Progenitor cell of endocrine pancreas (in vitro differentiated cells): ENCODE results near the gene HAGHL. TPM values are rescaled to one million over a fixed set of nuclear protein-coding genes. Genes with fewer than 3 reads are reported as not detected.
"Not testable (repeated sequence)": the region's sequence is repeated elsewhere in the genome, so short reads cannot be mapped to it uniquely, and the experiment has no call there.

ENCODE experiments used
- DNase-seq: peaks from one replicate; pipeline ENCODE4 v3.0.0; 2021; ENCODE audit warnings: low spot score; ENCODE audit not compliant: unreplicated experiment
- H3K27ac Mint-ChIP-seq: 2 replicates; pipeline ENCODE4 v1.8.0; 2021; ENCODE audit warnings: mild to moderate bottlenecking, moderate library complexity, mixed read lengths
- H3K27me3 Mint-ChIP-seq: 2 replicates; pipeline ENCODE4 v1.8.0; 2021; ENCODE audit warnings: mixed read lengths
- H3K36me3 Mint-ChIP-seq: 2 replicates; pipeline ENCODE4 v1.8.0; 2022; ENCODE audit warnings: mixed read lengths; ENCODE audit not compliant: insufficient read depth
- H3K4me1 Mint-ChIP-seq: 2 replicates; pipeline ENCODE4 v1.8.0; 2021; ENCODE audit warnings: low read depth, mixed read lengths
- H3K4me3 Mint-ChIP-seq: 2 replicates; pipeline ENCODE4 v1.8.0; 2021; ENCODE audit warnings: low read depth, mild to moderate bottlenecking, moderate library complexity, mixed read lengths
- H3K9me3 Mint-ChIP-seq: 2 replicates; pipeline ENCODE4 v1.8.0; 2021; ENCODE audit warnings: low read depth, mixed read lengths
- total RNA-seq: library from RNA; stranded (reverse); gene quantifications from 2 replicates; pipeline ENCODE4 v1.2.1, GENCODE V29; 2021
- TF ChIP-seq, protein P1 (sequence below): fragments of 200-600 bp; sonication (generic); IDR thresholded peaks from one replicate; pipeline ENCODE4 v1.5.0; 2021; ENCODE audit warnings: antibody characterized with exemption, mild to moderate bottlenecking; ENCODE audit not compliant: unreplicated experiment

HAGHL gene
- total RNA-seq, 1 donor from 2014 or later = 8.1 TPM

DNA sequence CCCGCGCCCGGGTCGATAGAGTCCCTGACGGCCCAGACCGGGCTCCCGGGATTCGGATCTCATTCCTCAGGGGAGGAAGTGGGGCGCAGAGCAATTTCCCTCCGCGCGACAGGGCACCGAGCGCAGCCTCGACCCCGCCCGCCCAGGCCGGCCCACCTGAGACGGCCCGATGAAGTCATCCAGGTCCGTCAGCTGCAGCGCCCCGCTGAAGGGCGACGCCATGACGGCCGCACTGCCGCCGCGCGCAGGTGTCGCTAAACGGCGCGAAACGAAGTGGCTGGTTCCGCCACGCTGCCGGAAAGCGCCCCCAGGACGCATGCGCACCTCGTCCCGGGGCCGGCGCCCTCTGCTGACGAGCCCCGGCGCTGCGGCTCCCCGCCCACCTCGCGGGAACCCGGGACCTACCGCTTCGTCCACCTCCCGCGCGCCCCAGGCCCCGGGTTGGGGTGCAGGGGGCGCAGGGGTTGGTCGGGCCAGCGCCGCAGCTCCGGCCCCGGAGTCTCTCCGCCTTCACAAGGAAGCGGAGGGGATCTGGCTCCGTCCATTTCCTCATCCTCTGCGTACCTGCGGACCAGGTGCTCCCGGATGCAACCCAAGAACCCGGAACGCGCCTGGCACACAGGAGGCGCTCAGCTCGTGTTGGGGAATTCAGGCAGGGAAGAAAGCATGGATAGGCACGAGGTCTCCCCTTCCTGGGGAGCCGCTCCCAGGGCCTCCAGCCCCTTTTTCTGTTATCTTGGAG lies 14.0 kb downstream of the HAGHL start, which contains the start of gene CIAO3:
CIAO3 (minus strand) TSS at position 234 of the 742 bp plus-strand sequence; CDS start at position 222, 12 bp downstream.
- no peaks in the 10 kb centered on the region for H3K9me3 Mint-ChIP-seq
- H3K4me1 Mint-ChIP-seq = peaks cover 3% of the 10 kb centered on the region
- DNase-seq = peak; percentile 93
- peak within 1 kb of the TSS; percentile 93 for H3K27ac Mint-ChIP-seq
- TF ChIP-seq, protein P1, sequence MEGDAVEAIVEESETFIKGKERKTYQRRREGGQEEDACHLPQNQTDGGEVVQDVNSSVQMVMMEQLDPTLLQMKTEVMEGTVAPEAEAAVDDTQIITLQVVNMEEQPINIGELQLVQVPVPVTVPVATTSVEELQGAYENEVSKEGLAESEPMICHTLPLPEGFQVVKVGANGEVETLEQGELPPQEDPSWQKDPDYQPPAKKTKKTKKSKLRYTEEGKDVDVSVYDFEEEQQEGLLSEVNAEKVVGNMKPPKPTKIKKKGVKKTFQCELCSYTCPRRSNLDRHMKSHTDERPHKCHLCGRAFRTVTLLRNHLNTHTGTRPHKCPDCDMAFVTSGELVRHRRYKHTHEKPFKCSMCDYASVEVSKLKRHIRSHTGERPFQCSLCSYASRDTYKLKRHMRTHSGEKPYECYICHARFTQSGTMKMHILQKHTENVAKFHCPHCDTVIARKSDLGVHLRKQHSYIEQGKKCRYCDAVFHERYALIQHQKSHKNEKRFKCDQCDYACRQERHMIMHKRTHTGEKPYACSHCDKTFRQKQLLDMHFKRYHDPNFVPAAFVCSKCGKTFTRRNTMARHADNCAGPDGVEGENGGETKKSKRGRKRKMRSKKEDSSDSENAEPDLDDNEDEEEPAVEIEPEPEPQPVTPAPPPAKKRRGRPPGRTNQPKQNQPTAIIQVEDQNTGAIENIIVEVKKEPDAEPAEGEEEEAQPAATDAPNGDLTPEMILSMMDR = peak; percentile 90
- H3K27me3 Mint-ChIP-seq = no peaks in the 10 kb centered on the region
- peak within 1 kb of the TSS; percentile 80 for H3K4me3 Mint-ChIP-seq
- peaks cover 4% of the 10 kb centered on the region for H3K36me3 Mint-ChIP-seq

- no peaks in the 10 kb centered on the region for H3K9me3 Mint-ChIP-seq
- peaks cover 2% of the 10 kb centered on the region for H3K36me3 Mint-ChIP-seq
- DNase-seq = no peak
- peak overlapping the region; percentile 80 for H3K4me3 Mint-ChIP-seq
- H3K27ac Mint-ChIP-seq = no peak overlapping the region
- no peaks in the 10 kb centered on the region for H3K27me3 Mint-ChIP-seq
- peaks cover 3% of the 10 kb centered on the region for H3K4me1 Mint-ChIP-seq
- TF ChIP-seq, protein P1 = no peak
These were observed 15.2 kb downstream of the HAGHL start for GRCh38 chr16:741986-742629.

- peak overlapping the region; percentile 33 for H3K27ac Mint-ChIP-seq
- not testable (repeated sequence) for H3K4me1 Mint-ChIP-seq, H3K27me3 Mint-ChIP-seq, H3K36me3 Mint-ChIP-seq, H3K9me3 Mint-ChIP-seq, DNase-seq, H3K4me3 Mint-ChIP-seq
These were observed 16.0 kb downstream of the HAGHL start for GRCh38 chr16:742894-743293.

GRCh38 chr16:743794-744500 lies 17.0 kb downstream of the HAGHL start:
- no peaks in the 10 kb centered on the region for H3K27me3 Mint-ChIP-seq
- no peak overlapping the region for H3K4me3 Mint-ChIP-seq
- TF ChIP-seq, protein P1 = peak; percentile 33
- H3K27ac Mint-ChIP-seq = no peak overlapping the region
- no peaks in the 10 kb centered on the region for H3K9me3 Mint-ChIP-seq
- DNase-seq = no peak
- H3K4me1 Mint-ChIP-seq = peaks cover 3% of the 10 kb centered on the region
- no peaks in the 10 kb centered on the region for H3K36me3 Mint-ChIP-seq

GRCh38 chr16:745739-746138 lies 18.8 kb downstream of the HAGHL start:
- H3K4me3 Mint-ChIP-seq = no peak overlapping the region
- peaks cover 5% of the 10 kb centered on the region for H3K27me3 Mint-ChIP-seq
- H3K36me3 Mint-ChIP-seq = no peaks in the 10 kb centered on the region
- TF ChIP-seq, protein P1 = peak; percentile 77
- peak; percentile 53 for DNase-seq
- H3K9me3 Mint-ChIP-seq = no peaks in the 10 kb centered on the region
- no peak overlapping the region for H3K27ac Mint-ChIP-seq
- no peaks in the 10 kb centered on the region for H3K4me1 Mint-ChIP-seq
